ENCODE results near the gene MTHFD1L.

GRCh38 chr6:151025076-151025475 lies 159.6 kb downstream of the MTHFD1L start:
- no peak for TF ChIP-seq POLR2AphosphoS5 (IDR thresholded peaks at IDR 0.05; ENCODE audit: insufficient read depth, low read depth, low read length)
- no peak for TF ChIP-seq CTCF (IDR thresholded peaks at IDR 0.05; ENCODE audit: extremely low read depth in 1 of 2, insufficient read depth in 1 of 2, low read depth in 1 of 2, low read length in 2 of 2)
